GM10847 (cell line): Measurements from ENCODE around the gene GJA4.

Experiments used
- POLR2A ChIP-seq: IDR thresholded peaks from 2 replicates; pipeline ENCODE4 v1.6.1; 2011; ENCODE audit not compliant: insufficient read length; ENCODE audit errors: extremely low read depth

GJA4 gene

GRCh38 chr1:34796990-34797389, 4.2 kb downstream of the GJA4 start:
- no peak for TF ChIP-seq POLR2A

GRCh38 chr1:34800214-34800613, 7.4 kb downstream of the GJA4 start:
- TF ChIP-seq POLR2A: no peak

GRCh38 chr1:34803770-34804169, 11.0 kb downstream of the GJA4 start:
- TF ChIP-seq POLR2A: no peak

- TF ChIP-seq POLR2A: no peak
Observed at GRCh38 chr1:34806396-34806795, 13.6 kb downstream of the GJA4 start.

- no peak for TF ChIP-seq POLR2A
Observed at GRCh38 chr1:34808051-34808810, 15.4 kb downstream of the GJA4 start.

GRCh38 chr1:34816332-34816731, 23.5 kb downstream of the GJA4 start:
- no peak for TF ChIP-seq POLR2A

- no peak for TF ChIP-seq POLR2A
Observed at GRCh38 chr1:34816778-34817177, 24.0 kb downstream of the GJA4 start.

- TF ChIP-seq POLR2A: no peak
Observed at GRCh38 chr1:34822202-34822601, 29.4 kb downstream of the GJA4 start.

- no peak for TF ChIP-seq POLR2A
Observed at GRCh38 chr1:34824817-34825454, 32.1 kb downstream of the GJA4 start.

GRCh38 chr1:34825455-34826091, 32.8 kb downstream of the GJA4 start:
- TF ChIP-seq POLR2A: no peak

- no peak for TF ChIP-seq POLR2A
Observed at GRCh38 chr1:34827341-34827941, 34.6 kb downstream of the GJA4 start.

- TF ChIP-seq POLR2A: no peak
Observed at GRCh38 chr1:34828611-34829010, 35.8 kb downstream of the GJA4 start.

GRCh38 chr1:34829250-34829649, 36.5 kb downstream of the GJA4 start:
- TF ChIP-seq POLR2A: no peak

GRCh38 chr1:34831721-34832246, 39.0 kb downstream of the GJA4 start:
- TF ChIP-seq POLR2A: no peak

GRCh38 chr1:34833711-34834110, 40.9 kb downstream of the GJA4 start:
- TF ChIP-seq POLR2A: no peak
